ENCODE data around the gene SPATA24. TPM values are rescaled to one million over a fixed set of nuclear protein-coding genes. Genes with fewer than 3 reads are reported as not detected.

The SPATA24 gene
- total and polyA plus RNA-seq, 2 experiments from 2014 or later = 16.0 to 20.6 TPM

GRCh38 chr5:139394654-139395566, 9.0 kb downstream of the SPATA24 start, which contains the start of gene PROB1:
PROB1 (minus strand) TSS chr5:139395104; CDS start chr5:139395081, 23 bp downstream.
- H3K4me1 Mint-ChIP-seq = peaks cover 23% of the 10 kb centered on the region
- DNase-seq (ENCODE audit: low spot score) = peak; percentile 63
- H3K27me3 ChIP-seq (ENCODE audit: insufficient read depth) = peaks cover 44% of the 10 kb centered on the region

GRCh38 chr5:139394123-139394653, 9.7 kb downstream of the SPATA24 start:
- peaks cover 44% of the 10 kb centered on the region for H3K27me3 ChIP-seq (ENCODE audit: insufficient read depth)
- H3F3A ChIP-seq (replicated peaks; ENCODE audit: low read depth) = peaks cover 25% of the 10 kb centered on the region
- peaks cover 6% of the 10 kb centered on the region for H3K36me3 Mint-ChIP-seq (ENCODE audit: low read depth)
- DNase-seq (ENCODE audit: low spot score) (peak; percentile 84), ATAC-seq (peak; percentile 27)
- H4K20me1 ChIP-seq (replicated peaks; ENCODE audit: insufficient read depth) = no peaks in the 10 kb centered on the region
- H2AFZ ChIP-seq = peak overlapping the region; percentile 98
- no peaks in the 10 kb centered on the region for H3K9me2 ChIP-seq (ENCODE audit: insufficient read depth)
- H3K4me3 Mint-ChIP-seq = peak overlapping the region; percentile 86
- TF ChIP-seq ZNF114 (CRISPR knock-in tag; IDR thresholded peaks at IDR 0.05) (no peak), ZNF331 (CRISPR knock-in tag; IDR thresholded peaks at IDR 0.05; ENCODE audit: low read depth) (no peak), EZH2 (IDR thresholded peaks at IDR 0.05; ENCODE audit: low read depth, unreplicated experiment) (peak; percentile 28), CTCF (conservative IDR thresholded peaks at IDR 0.05; ENCODE audit: low read depth in 2 of 2) (peak; percentile 51 to 68)
- peaks cover 4% of the 10 kb centered on the region; the same call in 1 of the 2 replicates for H3K4me1 ChIP-seq (ENCODE audit: insufficient read depth)
- no peak overlapping the region for H3K27ac ChIP-seq (ENCODE audit: low read depth)
- H3K36me3 ChIP-seq (ENCODE audit: insufficient read depth) = no peaks in the 10 kb centered on the region
- H3K4me2 ChIP-seq = peak overlapping the region; percentile 96
- H3K27me3 Mint-ChIP-seq (ENCODE audit: insufficient read depth, low read depth, poor library complexity) = peaks cover 49% of the 10 kb centered on the region
- H3K27ac Mint-ChIP-seq = no peak overlapping the region
- peak overlapping the region; percentile 81 for H3K4me3 ChIP-seq
- H3K9me3 Mint-ChIP-seq = no peaks in the 10 kb centered on the region
- H3K79me2 ChIP-seq (replicated peaks; ENCODE audit: insufficient read depth) = no peaks in the 10 kb centered on the region
- H3K4me1 Mint-ChIP-seq = peaks cover 27% of the 10 kb centered on the region

More at GRCh38 chr5:139394654-139395566, 9.0 kb downstream of the SPATA24 start, which contains the start of gene PROB1:
- H3F3A ChIP-seq (replicated peaks; ENCODE audit: low read depth) = peaks cover 25% of the 10 kb centered on the region
- peak; percentile 8 for ATAC-seq
- H3K79me2 ChIP-seq (replicated peaks; ENCODE audit: insufficient read depth) = no peaks in the 10 kb centered on the region
- no peaks in the 10 kb centered on the region for H3K36me3 ChIP-seq (ENCODE audit: insufficient read depth)
- peaks cover 46% of the 10 kb centered on the region for H3K27me3 Mint-ChIP-seq (ENCODE audit: insufficient read depth, low read depth, poor library complexity)
- H3K9me3 Mint-ChIP-seq = no peaks in the 10 kb centered on the region
- peak; percentile 17 for TF ChIP-seq POLR2AphosphoS5 (IDR thresholded peaks at IDR 0.05; ENCODE audit: low read depth)
- TF ChIP-seq ZNF114 (CRISPR knock-in tag; IDR thresholded peaks at IDR 0.05) = no peak
- peak within 1 kb of the TSS; percentile 96 for H3K4me2 ChIP-seq
- peaks cover 13% of the 10 kb centered on the region for H3K36me3 Mint-ChIP-seq (ENCODE audit: low read depth)
- no peak within 1 kb of the TSS for H3K27ac ChIP-seq (ENCODE audit: low read depth)
- H4K20me1 ChIP-seq (replicated peaks; ENCODE audit: insufficient read depth) = no peaks in the 10 kb centered on the region
- H3K4me1 ChIP-seq (ENCODE audit: insufficient read depth) = peaks cover 4% of the 10 kb centered on the region; the same call in 1 of the 2 replicates
- H3K27ac Mint-ChIP-seq = no peak within 1 kb of the TSS
- peak within 1 kb of the TSS; percentile 98 for H2AFZ ChIP-seq
- H3K4me3 Mint-ChIP-seq = peak within 1 kb of the TSS; percentile 86
- peak within 1 kb of the TSS; percentile 81 for H3K4me3 ChIP-seq
- no peaks in the 10 kb centered on the region for H3K9me2 ChIP-seq (ENCODE audit: insufficient read depth)

Data from GM23338 (cell line).